Ovary (tissue), 3 donors: ENCODE data around the gene PLOD1.

ENCODE experiments used
- EP300 ChIP-seq: sonication (generic); formaldehyde crosslinking; IDR thresholded peaks from one replicate; pipeline ENCODE4 v1.6.1; 2017; ENCODE audit warnings: antibody characterized with exemption
- POLR2A ChIP-seq: fragments of 450-650 bp; IDR thresholded peaks from one replicate; pipeline ENCODE4 v1.6.1; 2017; ENCODE audit warnings: antibody characterized with exemption, mild to moderate bottlenecking, moderate library complexity
- TF ChIP-seq, protein P1 (sequence below), 3 donors: fragments of 450-650 bp in 2 of 3; fragments of 200-600 bp in 1 of 3; IDR thresholded peaks; one replicate each; pipeline versions ENCODE4 v1.5.1 to v1.8.0; 2016 to 2022; ENCODE audit warnings: antibody characterized with exemption in 3 of 3, mild to moderate bottlenecking in 1 of 3
- donor health status: DM: no; HTN: no; CAD: no.

DNA sequence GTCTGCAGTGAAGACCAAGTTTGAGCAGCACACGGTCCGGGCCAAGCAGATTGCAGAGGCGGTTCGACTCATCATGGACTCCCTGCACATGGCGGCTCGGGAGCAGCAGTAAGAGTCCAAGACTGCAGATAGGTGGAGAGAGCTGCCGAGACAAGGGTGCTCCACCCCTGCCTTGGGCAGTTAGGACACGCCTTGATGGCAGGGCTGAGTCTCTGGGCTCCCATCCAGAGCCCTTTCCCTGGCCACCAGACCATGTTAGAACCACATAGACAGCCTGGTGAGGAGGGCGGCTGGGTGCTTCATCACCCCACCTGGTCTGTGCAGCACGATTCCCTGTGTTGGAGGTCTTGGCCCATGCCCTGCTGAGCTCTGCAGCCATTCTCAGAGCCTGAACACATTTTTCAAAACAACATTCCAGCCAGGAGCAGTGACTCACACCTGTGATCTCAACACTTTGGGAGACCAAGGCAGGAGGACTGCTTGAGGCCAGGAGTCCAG is 67.5 kb downstream of the PLOD1 start:
- TF ChIP-seq, protein P1, sequence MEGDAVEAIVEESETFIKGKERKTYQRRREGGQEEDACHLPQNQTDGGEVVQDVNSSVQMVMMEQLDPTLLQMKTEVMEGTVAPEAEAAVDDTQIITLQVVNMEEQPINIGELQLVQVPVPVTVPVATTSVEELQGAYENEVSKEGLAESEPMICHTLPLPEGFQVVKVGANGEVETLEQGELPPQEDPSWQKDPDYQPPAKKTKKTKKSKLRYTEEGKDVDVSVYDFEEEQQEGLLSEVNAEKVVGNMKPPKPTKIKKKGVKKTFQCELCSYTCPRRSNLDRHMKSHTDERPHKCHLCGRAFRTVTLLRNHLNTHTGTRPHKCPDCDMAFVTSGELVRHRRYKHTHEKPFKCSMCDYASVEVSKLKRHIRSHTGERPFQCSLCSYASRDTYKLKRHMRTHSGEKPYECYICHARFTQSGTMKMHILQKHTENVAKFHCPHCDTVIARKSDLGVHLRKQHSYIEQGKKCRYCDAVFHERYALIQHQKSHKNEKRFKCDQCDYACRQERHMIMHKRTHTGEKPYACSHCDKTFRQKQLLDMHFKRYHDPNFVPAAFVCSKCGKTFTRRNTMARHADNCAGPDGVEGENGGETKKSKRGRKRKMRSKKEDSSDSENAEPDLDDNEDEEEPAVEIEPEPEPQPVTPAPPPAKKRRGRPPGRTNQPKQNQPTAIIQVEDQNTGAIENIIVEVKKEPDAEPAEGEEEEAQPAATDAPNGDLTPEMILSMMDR (IDR thresholded peaks at IDR 0.05), result no peak
- TF ChIP-seq POLR2A, result no peak
- no peak for TF ChIP-seq EP300
